SK-N-SH (cell line): ENCODE data around the gene TBX2. TPM values are rescaled to one million over a fixed set of nuclear protein-coding genes. Genes with fewer than 3 reads are reported as not detected.

Experiments
- polyA plus RNA-seq, 3 experiments: library from polyadenylated mRNA; depleted of rRNA; stranded (reverse); fragments of >200 nt; gene quantifications; 2 replicates each; pipeline ENCODE4 v1.2.3, GENCODE V29; 2012

TBX2 gene
- polyA plus RNA-seq, 1 of the 3 experiments (the other 2 are of a cell fraction), result 57.8 TPM

Other genes with a start within 250 kb of the TBX2 start
- 0.02 and 0.05 TPM in 2 replicates for gene TBX4, start 52.6 kb downstream of the TBX2 start, polyA plus RNA-seq (2012; rRNA removed)
- gene NACA2, start 191.4 kb downstream of the TBX2 start, polyA plus RNA-seq (2012; rRNA removed), result not detected in 2 replicates